CD4-positive, alpha-beta T cell treated with Interleukin-2 at 100 ng/mL for 4 hours (primary cell): ENCODE data around the gene RAB21.
A peak's percentile ranks its signal among the peaks of the same experiment; 100 is the strongest.
"Not testable (repeated sequence)": the region's sequence is repeated elsewhere in the genome, so short reads cannot be mapped to it uniquely, and the experiment has no call there.

Source experiments
- DNase-seq: peaks from one replicate; pipeline ENCODE4 v3.0.0-alpha.2; 2020; ENCODE audit warnings: low spot score

Gene RAB21

DNA sequence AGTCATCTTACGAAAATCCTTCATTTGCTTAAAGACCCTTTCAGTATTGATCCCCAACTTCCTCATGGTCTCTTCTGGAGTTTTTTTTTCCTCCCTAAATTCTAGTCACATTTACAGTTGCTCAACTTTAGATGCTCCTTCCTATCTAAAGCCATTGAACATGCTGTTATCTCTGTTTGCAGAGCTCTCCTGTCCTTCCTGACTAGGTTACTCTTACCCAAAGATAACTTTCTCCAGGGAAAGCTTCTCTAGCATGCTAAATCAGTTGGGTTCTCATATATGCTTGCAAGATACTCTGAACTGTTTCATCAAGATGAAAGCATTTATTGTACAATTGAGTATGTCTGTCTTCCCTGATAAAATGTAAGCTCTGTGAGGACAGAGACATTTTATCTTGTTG lies 1.8 kb upstream of the RAB21 start:
- DNase-seq, result no peak

DNA sequence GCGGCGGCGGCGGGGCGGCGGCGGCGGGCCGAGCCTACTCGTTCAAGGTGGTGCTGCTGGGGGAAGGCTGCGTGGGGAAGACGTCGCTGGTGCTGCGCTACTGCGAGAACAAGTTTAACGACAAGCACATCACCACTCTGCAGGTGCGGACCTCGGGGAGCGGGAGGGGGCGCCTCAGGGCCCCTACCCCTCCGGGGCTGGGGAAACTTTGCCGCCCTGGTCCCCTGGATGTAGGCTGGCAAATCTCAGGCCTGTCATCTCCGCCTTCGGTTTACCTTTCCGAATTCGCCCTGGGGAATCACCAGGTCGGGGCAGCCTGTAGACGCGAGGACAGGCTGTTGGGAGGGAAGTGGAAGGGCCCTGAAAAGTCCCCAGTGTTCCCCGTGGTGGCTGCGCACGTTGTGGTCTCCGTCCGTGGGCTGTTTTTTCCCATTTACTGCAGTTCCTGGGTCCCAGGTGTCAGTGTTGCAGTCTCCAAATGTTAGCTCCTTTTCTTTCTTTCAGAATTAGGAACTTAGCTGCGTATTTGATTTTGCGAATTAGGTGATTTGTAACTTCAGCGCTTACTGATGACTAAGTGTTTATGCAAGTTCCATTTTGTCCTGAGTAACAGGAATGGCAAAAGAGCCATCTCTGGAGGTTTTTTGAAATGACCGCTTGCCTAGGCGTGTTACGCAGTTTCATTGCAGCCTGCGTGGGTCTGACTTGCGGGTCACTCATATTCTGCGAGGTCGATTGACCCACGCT lies 656 bp downstream of the RAB21 start:
- peak; percentile 44 for DNase-seq

DNA sequence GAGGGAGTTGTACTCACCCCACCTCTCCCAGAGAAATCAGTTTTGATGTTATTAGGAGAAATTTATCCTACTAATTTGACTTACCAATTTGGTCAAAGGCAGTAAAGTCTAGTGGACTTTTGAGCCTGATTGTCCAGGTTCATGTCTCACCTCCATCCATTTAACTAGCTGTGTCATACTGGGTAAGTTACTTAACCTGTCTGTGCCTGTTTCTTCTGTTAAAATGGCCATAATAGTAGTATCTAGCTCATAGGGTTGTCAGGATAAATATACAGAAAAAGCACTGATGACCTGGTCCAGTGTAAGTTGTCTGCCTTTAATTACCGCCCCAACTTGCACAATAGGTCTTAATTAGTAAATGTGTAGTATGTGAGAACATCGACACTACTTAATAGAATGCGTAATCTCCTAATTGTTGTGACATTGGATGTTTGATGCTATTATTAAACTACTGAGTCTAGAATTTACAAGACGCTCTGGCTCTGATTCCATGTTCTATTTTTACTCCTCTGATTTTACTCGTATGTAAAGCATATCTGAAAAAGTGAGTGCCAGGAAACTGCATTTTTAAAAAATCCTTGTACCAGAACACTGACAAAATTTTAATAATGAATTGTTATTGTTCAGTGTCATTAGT lies 1.5 kb downstream of the RAB21 start:
- no peak for DNase-seq

DNA sequence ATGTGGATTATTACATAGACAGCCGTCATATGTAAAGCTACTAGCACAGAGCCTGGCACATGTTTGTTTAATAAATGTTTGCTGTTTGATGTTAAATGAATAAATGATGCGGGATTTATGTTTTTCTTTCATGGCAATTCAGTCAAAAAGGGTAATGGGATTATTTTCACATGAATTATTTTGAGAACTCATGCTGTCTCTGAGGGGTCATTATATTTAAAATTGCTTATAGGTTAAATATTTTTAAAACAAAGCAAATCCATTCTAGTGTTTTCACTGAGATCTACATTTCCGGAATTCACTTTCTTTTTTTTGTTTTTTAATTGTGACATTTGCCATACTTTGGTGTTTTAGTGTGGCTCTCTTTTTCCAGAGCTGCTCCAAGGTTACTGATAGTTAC lies 5.3 kb downstream of the RAB21 start:
- no peak for DNase-seq

DNA sequence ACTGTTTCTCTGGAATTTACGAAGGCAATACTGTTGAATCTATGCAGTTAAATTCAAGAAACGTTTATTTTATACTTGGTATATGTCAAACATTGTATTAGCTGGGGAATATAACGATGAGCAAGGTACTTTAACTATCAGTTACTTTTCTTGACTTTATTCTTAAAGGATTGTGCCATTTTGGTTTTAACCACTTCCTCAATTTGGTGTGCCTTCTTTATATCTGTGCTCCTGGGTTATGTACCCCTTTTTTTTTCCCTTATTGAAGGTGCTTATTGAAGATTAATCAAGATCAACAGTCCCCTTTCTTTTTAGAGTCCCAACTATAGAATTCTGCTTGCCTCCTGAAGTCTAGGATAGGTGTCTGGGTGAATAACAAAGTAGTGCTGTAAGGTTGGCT lies 5.8 kb downstream of the RAB21 start:
- DNase-seq, result no peak

DNA sequence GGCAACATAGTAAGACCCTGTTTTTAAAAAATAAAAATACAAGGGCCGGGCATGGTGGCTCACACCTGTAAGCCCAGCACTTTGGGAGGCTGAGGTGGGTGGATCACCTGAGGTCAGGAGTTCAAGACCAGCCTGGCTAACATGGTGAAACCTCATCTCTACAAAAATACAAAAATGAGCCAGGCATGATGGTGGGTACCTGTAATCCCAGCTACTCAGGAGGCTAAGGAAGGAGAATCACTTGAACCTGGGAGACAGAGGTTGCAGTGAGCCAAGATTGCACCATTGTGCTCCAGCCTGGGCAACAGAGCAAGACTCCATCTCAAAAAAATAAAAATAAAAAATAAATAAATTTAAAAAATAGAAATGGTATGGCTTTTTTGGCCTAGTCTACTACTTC lies 6.7 kb downstream of the RAB21 start:
- not testable (repeated sequence) for DNase-seq

DNA sequence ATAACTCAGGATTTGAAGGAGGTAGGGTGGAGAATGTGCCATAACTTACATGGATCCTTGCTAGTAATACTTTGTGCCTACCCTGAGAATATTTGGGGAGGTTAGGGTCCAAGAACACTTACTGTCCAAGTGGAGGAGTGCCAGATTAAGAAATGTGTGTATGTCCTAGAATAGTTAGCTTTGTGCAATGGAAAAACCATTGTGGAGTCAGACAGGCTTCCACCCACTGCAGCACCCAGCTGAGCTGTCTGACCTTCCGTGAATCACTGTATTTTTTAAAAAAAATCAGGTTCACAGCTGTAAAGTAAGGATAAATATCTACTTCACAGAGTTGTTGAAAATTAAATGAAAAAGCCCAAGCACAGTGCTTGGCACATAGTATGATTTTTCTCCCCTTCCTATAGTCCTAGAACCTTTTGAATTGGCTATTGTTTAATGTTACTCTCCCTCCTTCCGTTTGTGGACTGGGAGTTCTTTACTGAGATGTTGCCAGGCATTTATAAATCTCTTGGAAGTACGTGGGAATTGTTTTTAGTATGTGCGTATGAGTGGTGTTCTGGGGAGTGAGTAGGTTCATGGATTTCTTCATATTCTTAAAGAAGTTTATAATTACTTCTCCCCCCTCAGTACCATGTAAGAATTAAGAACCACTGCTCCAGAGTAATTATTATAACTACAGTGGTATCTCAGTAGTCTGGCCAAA lies 9.2 kb downstream of the RAB21 start:
- no peak for DNase-seq

DNA sequence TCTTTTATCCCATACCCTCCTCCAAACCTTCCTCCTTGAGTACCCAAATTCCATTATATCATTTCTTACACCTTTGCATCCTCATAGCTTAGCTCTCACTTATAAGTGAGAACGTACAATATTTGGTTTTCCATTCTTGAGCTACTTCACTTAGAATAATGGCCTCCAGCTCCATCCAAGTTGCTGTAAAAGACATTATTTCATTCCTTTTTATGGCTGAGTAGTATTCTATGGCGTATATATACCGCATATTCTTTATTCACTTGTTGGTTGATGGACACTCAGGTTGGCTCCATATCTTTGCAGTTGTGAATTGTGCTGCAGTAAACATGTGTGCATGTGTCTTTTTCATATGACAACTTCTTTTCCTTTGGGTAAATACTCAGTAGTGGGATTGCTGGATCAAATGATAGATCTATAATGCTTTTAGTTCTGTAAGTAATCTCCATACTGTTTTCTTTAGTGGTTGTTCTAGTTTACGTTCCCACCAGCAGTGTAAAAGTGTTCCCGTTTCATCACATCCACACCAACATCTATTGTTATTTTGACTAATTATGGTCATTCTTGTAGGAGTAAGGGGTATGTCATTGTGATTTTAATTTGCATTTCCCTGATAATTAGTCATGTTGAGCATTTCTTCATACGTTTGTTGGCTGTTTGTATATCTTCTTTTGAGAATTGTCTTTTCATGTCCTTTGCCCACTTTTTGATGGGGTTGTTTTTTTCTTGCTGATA lies 10.1 kb downstream of the RAB21 start:
- no peak for DNase-seq

DNA sequence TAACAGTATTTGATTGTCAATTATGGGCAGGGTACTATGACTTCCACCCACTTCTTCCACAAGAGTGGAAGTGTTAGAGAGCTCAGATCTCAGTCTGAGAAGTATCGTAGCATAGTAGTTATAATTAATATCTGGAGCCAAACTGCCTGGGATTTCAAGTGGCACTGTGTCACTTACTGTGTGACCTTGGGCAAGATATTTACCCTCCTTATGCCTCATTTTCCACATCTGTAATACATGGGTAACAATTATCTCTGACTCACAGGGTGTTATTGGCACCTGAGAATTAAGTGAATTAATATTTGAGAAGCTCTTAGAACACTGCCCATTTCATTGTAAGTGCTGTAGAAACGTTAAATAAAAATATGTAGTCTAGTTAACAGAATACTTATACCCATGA lies 11.5 kb downstream of the RAB21 start:
- no peak for DNase-seq

DNA sequence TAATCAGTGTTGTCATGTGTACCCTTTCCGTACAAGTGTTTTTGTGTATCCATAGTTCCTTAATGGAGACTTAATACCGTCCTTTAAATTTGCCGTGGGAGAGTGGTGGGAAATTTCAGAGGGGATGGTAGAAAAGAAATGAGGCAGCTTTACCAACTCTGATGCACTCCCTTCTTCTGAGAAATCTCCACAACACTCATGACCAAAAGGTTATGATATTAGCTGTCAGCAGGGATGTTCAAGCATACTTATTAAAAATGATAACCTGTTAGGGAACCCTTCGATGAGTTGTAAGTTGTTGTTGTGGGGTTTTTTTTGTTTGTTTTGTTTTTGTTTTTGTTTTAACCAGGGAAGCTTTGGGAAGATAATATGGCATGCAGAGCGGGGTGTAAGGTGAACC lies 12.5 kb downstream of the RAB21 start:
- DNase-seq, result no peak

DNA sequence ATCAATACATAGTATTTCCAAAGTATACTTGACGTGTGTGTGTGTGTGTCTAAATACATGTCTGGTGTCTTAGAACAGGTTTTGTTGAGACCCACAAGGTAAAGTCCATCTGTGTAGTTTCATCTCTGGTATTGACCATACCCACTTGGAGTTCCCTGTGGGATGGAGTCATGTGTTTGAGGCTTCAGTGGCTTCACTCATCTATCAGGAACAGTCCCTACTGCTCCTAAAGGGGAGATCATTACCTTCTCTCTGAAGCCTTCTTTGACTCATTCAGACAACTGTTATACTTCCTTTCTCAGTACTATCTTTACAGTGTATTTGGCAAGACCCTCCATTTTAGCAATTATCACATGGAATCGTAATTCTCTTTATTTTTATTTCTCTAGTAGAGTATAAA lies 14.2 kb downstream of the RAB21 start:
- no peak for DNase-seq

DNA sequence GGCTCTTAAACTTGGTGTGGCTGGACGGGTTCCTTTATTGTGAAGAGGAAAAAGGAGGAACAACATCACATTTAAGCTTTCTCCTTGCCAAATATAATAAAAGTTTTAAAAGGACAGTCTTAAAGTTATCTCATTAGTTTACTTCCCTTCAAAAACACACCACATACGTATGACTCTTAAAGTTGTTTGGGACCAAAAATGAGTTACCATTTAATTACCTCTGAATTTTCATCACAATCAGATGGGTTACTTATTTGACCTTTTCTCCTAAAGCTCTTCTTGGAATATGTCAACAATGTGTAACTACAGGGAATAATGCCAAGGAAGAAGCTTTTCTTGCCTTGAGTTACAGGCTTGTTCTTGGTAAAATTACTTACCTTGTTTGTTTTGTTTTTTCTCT lies 16.4 kb downstream of the RAB21 start:
- no peak for DNase-seq

DNA sequence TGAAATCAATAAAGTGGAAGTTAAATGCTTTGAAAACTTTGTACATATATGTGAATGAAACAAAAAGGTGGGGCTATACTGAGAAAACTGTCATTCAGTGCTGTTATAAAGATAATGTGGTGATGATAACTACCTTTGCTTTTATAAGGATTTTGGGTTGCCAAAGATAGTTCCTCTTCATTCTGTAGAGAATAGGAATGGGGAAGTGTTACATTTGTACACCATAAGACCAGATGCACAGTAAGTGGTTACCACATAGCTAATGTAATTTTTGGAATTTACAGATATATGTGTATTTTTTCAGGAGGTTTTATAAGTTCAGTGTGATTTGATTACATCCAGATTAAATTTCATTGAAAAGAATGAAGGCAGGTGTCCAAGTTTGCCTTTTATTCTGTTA lies 18.1 kb downstream of the RAB21 start:
- DNase-seq, result no peak

DNA sequence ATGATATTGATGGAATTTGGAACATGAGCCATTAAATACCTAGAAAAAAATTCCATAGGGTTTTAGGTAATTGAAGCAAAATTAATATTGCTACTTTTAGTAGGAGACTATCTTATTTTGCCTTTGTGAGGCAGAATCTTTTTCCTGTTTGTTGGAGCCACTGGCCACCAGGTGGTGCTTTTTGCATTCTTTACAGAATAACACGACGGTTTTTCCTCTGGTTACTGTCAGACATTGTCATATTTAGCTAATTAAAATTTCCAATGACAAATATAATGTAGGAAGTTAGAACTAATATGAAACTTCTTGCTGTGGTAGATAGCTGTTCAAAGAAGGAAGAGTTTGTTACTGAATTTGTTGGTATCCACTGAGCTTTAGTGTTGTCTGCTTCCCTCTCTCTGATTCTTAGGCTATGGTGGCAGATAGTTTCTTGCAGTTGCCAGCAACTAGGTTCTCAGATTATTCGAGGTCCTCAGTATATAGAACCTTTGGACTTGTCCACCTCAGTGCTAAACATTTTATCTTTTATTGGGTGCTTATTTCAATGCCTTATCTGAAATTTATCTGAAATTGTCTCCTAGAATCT lies 25.7 kb downstream of the RAB21 start:
- peak; percentile 52 for DNase-seq

DNA sequence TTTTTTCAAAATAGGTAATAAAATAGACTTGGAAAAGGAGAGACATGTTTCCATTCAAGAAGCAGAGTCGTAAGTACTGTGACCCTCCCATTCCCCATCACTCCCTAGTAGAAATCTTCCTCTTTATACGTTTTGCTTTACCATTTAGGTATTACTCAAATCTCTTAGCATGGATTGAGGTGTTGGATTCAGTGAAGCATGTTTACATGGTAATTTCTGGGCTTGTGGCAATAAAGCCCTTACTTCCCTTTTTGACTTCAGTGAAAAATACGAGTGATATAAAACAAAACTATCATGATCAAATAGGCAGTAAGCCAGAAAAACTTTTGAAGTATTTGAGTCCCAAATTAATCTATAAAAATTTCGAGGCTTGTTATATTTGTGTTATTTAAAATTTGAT lies 27.4 kb downstream of the RAB21 start:
- no peak for DNase-seq

DNA sequence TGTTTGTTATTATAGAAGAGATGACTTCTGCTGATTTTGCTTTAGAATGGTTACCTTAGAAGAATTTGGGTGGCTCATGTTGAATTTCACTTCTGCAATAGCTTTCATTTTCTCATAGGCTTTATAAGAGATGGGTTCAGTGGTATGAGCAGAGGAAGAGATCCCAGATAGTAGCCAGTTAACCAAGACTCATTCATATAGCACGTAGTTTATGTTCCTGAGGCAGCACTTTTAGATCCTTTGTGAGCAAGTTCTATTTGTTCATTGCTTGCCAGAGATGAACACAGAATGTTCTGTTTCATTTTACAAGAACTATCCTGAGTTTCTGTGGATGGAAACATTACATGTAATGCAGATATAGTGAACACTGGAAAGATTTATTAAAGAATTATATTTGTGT lies 32.2 kb downstream of the RAB21 start:
- DNase-seq, result no peak

DNA sequence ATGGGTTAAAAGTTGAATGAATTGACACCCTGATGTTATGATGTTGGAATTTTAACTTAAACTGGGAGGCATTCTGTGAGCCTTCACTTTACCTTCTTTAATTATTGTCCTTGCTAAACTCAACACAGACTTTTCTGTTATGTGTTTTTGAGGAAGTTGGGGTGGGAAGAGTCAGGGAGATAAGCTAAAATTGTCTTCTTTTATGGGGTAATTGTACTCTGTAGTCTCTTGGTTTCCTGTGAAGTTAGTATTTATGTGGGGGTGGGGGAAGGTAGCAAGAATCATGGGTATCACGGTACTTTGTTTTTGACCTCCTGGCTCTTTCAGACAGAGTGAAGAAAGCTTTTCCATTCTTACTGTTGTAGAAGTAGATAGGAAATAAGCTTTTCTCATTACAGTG lies 32.9 kb downstream of the RAB21 start:
- no peak for DNase-seq

DNA sequence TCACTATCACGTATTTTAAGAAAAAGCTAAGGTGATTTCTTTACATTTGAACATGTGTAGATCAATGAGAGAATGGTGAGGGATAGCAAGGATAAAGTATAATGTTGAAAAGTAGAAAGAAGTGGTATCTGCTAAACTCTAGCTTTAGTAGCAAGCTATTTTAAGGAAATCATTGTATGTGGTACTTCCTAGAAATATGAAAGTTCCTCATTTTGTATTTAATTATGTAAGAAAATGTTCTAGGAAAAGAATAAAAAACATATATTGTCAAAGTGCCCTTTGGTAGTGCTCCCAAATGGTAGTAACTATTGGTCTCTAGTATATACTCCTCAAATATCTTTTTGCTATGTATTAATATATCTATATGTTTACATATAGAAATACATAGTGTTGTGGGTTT lies 35.7 kb downstream of the RAB21 start:
- DNase-seq, result no peak

DNA sequence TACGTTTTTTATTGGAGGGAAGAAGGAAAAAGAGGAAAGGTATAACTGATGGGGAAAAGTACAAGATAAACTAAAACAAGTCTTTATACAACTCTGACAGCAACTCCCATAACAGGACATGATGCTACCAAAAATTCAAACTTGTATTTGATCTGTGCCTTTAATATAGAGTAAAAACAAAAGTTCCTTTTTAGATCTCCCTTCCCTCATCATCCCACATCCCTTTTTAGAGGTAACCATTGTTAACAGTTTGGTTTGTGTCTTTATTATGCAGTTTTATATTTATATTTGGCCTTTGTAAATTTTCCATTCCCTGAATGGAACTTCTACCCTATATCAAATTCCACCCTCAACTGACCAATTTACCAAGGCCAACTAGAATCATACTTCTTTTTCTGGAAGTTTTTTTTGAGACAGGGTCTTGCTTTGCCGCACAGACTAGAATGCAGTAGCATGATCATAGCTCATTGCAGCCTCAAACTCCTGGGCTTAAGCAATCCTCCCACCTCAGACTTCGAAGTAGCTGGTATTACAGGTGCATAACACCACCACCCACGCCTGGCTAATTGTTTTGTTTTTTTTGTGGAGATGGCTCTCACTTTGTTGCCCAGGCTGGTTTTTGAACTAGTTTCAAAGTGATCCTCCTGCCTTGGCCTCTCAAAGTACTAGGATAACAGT lies 36.9 kb downstream of the RAB21 start:
- no peak for DNase-seq

DNA sequence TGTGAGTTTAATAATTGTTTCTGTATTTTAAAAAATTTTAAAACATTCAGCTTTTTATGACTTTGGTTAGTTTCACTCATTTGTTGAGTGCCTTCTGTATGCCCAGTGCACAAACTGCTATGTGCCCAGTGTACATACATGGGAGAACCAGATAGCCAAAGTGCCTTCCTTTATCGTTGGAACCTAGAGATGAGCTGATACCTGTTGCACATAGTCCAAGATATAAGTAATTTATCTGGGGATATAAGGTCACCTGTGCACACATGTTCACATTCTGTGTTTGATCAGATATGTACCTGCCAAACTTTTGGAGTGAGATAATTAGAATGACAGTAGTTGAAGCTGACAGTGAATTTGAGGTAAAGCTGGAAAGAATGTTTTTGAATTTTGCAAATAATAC lies 37.9 kb downstream of the RAB21 start:
- no peak for DNase-seq

DNA sequence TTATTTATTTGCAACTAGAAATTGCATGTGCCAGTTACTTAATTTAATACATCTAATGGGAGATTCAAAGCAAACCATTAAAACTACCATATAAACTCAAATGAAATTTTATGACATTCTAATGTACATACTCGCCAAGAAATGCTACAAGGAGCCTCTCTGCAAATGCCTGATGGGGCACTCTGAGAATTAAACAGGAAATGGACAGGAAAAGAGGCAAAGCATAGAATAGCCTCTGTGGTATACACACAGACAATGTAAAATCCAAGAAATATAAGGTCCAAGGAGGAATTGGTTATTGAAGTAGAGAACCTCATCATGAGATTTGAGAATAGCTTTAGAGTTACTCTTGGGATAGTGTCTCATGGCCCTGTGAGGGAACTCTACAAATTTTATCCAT lies 41.2 kb downstream of the RAB21 start:
- no peak for DNase-seq

DNA sequence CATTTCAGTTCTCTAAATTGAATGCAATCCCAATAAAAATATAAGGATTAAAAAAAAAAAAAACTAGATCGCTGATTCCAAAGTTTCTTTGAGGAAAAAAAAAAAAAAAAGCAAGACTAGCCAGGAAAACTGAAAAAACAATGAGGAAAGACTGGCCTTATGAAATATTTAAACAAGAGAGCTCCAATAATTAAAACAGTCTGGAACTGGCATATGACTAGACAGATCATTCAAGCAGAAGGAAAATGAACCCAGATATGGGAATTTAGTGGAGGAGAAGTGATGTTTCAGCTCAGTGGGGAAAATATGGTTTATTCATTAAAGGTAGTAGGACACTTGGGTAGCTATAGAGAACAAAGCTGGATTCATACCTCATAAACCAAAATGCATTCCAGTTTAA lies 42.9 kb downstream of the RAB21 start:
- no peak for DNase-seq
